Loucy (cell line): ENCODE measurements around the gene CNTNAP2.

ENCODE experiments used
- H2AFZ ChIP-seq: fragments of 200-600 bp; sonication (generic); 2 replicates; pipeline ENCODE4 v1.6.0; 2016; ENCODE audit warnings: antibody characterized with exemption, mild to moderate bottlenecking, low read length, moderate library complexity
- H3F3A ChIP-seq: fragments of 200-600 bp; 2 replicates; pipeline ENCODE4 v1.6.0; 2016; ENCODE audit warnings: antibody characterized with exemption, low read depth, mild to moderate bottlenecking
- H3K27me3 ChIP-seq: fragments of 200-600 bp; sonication (generic); 2 replicates; pipeline ENCODE4 v1.6.1; 2014; ENCODE audit warnings: low read length, mild to moderate bottlenecking; ENCODE audit not compliant: insufficient read depth, poor library complexity, severe bottlenecking
- H3K36me3 ChIP-seq: fragments of 200-600 bp; sonication (generic); 2 replicates; pipeline ENCODE4 v1.6.1; 2016; ENCODE audit warnings: low read length; ENCODE audit not compliant: insufficient read depth
- H3K4me1 ChIP-seq: fragments of 200-600 bp; sonication (generic); 2 replicates; pipeline ENCODE4 v1.5.1; 2014; ENCODE audit warnings: low read length, mild to moderate bottlenecking; ENCODE audit not compliant: insufficient read depth, poor library complexity, severe bottlenecking
- H3K4me2 ChIP-seq: fragments of 200-600 bp; sonication (generic); 2 replicates; pipeline ENCODE4 v1.6.0; 2014; ENCODE audit warnings: antibody characterized with exemption, low read length, low read depth, mild to moderate bottlenecking; ENCODE audit not compliant: poor library complexity, severe bottlenecking
- H3K4me3 ChIP-seq: fragments of 200-600 bp; sonication (generic); 2 replicates; pipeline ENCODE4 v1.5.1; 2014; ENCODE audit warnings: low read length, mild to moderate bottlenecking, mixed read lengths; ENCODE audit not compliant: poor library complexity, severe bottlenecking
- H3K79me2 ChIP-seq: fragments of 200-600 bp; sonication (generic); 2 replicates; pipeline ENCODE4 v1.6.1; 2014; ENCODE audit warnings: low read length; ENCODE audit not compliant: insufficient read depth
- H3K9ac ChIP-seq: fragments of 200-600 bp; sonication (generic); 2 replicates; pipeline ENCODE4 v1.6.0; 2014; ENCODE audit warnings: mild to moderate bottlenecking, low read depth, low read length, moderate library complexity; ENCODE audit not compliant: poor library complexity, severe bottlenecking
- H3K9me2 ChIP-seq: fragments of 200-600 bp; sonication (generic); replicated peaks from 2 replicates; pipeline ENCODE4 v1.6.1; 2016; ENCODE audit warnings: low read depth, low read length, mixed read lengths
- H3K9me3 ChIP-seq: fragments of 200-600 bp; sonication (generic); 2 replicates; pipeline ENCODE4 v1.6.1; 2014; ENCODE audit warnings: mild to moderate bottlenecking, antibody characterized with exemption, low read length, low read depth; ENCODE audit not compliant: insufficient read depth
- H4K20me1 ChIP-seq: fragments of 200-600 bp; sonication (generic); 2 replicates; pipeline ENCODE4 v1.6.0; 2014; ENCODE audit warnings: antibody characterized with exemption, low read length, mild to moderate bottlenecking; ENCODE audit not compliant: insufficient read depth, poor library complexity, severe bottlenecking
- EZH2phosphoT487 ChIP-seq: fragments of 200-600 bp; IDR thresholded peaks from 2 replicates; pipeline ENCODE4 v1.6.1; 2018; ENCODE audit warnings: antibody characterized with exemption, mild to moderate bottlenecking, moderate library complexity, borderline replicate concordance
- TF ChIP-seq, protein P1 (sequence below): fragments of 200-600 bp; sonication (generic); conservative IDR thresholded peaks from 2 replicates; pipeline ENCODE4 v1.5.1; 2014; ENCODE audit warnings: mild to moderate bottlenecking, antibody characterized with exemption, low read length

CNTNAP2 gene

DNA sequence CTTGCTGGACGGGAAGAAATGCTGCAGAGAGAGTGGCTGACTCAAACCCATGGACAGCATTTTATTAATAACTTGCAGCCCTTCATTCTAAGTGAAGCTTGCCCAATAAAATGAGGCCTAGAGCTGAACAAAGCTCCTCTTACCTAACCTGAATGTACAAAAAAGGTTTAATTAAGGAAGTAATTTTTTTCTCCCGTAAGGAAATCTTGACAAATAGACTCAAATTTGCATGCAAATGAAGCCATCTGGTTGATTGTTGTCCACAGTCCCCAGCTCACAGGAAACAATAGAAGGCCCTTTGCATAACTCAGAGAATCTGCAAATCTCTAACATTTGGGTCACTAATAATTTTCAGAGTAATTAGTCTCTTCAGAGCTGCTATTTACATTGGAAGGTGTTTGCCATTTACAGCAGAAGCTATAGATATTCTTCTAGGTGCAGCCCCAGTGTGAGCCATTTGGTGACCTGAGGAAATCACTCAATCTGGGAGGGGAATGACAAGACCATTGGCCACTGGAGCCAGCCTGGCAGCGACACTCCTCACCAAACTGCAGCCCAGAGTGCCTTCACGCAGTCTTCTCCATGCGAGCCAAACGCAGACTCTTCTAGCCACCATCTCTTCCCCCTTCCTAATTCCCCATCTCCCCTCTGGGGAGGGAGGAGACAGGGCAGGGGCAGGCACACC, 1991.0 kb downstream of the CNTNAP2 start:
- Histone ChIP-seq H3K4me1 (no peaks in the 10 kb centered on the region), H3K4me3 (no peak overlapping the region), H3K9me2 (no peaks in the 10 kb centered on the region), H3K9ac (no peak overlapping the region), H4K20me1 (no peaks in the 10 kb centered on the region), H3F3A (no peaks in the 10 kb centered on the region), H3K36me3 (no peaks in the 10 kb centered on the region), H3K9me3 (no peaks in the 10 kb centered on the region), H2AFZ (no peak overlapping the region), H3K79me2 (no peaks in the 10 kb centered on the region), H3K27me3 (no peaks in the 10 kb centered on the region), H3K4me2 (no peak overlapping the region)
- TF ChIP-seq, protein P1, sequence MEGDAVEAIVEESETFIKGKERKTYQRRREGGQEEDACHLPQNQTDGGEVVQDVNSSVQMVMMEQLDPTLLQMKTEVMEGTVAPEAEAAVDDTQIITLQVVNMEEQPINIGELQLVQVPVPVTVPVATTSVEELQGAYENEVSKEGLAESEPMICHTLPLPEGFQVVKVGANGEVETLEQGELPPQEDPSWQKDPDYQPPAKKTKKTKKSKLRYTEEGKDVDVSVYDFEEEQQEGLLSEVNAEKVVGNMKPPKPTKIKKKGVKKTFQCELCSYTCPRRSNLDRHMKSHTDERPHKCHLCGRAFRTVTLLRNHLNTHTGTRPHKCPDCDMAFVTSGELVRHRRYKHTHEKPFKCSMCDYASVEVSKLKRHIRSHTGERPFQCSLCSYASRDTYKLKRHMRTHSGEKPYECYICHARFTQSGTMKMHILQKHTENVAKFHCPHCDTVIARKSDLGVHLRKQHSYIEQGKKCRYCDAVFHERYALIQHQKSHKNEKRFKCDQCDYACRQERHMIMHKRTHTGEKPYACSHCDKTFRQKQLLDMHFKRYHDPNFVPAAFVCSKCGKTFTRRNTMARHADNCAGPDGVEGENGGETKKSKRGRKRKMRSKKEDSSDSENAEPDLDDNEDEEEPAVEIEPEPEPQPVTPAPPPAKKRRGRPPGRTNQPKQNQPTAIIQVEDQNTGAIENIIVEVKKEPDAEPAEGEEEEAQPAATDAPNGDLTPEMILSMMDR = no peak
- TF ChIP-seq EZH2phosphoT487 = no peak

DNA sequence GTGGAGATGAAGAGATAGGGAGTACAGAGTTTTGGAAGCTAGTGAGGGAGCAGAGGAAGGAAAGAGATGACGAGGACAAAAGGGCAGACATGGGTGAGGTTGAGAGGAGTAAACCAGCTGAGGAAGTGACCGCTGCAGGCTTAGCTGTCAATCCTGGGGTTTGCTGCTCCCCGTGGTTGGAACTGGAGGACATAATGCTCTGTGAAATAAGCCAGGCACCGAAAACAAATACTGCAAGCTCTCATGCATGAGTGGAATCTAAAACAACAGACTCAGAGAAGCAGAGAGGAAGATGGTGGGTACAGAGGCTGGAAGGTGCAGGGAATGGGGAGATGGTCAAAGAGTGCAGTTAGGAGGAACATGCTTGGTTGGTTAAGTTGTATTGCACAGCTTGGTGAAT, 1991.8 kb downstream of the CNTNAP2 start:
- H3K9me3 ChIP-seq = no peaks in the 10 kb centered on the region
- H3K79me2 ChIP-seq = no peaks in the 10 kb centered on the region
- no peaks in the 10 kb centered on the region for H3K36me3 ChIP-seq
- H3K9ac ChIP-seq = no peak overlapping the region
- no peaks in the 10 kb centered on the region for H3K9me2 ChIP-seq
- H3K4me3 ChIP-seq = no peak overlapping the region
- no peak overlapping the region for H3K4me2 ChIP-seq
- H3K4me1 ChIP-seq = no peaks in the 10 kb centered on the region
- H4K20me1 ChIP-seq = no peaks in the 10 kb centered on the region
- no peak overlapping the region for H2AFZ ChIP-seq
- H3F3A ChIP-seq = no peaks in the 10 kb centered on the region
- TF ChIP-seq EZH2phosphoT487 = no peak
- TF ChIP-seq, protein P1 = no peak
- H3K27me3 ChIP-seq = no peaks in the 10 kb centered on the region

DNA sequence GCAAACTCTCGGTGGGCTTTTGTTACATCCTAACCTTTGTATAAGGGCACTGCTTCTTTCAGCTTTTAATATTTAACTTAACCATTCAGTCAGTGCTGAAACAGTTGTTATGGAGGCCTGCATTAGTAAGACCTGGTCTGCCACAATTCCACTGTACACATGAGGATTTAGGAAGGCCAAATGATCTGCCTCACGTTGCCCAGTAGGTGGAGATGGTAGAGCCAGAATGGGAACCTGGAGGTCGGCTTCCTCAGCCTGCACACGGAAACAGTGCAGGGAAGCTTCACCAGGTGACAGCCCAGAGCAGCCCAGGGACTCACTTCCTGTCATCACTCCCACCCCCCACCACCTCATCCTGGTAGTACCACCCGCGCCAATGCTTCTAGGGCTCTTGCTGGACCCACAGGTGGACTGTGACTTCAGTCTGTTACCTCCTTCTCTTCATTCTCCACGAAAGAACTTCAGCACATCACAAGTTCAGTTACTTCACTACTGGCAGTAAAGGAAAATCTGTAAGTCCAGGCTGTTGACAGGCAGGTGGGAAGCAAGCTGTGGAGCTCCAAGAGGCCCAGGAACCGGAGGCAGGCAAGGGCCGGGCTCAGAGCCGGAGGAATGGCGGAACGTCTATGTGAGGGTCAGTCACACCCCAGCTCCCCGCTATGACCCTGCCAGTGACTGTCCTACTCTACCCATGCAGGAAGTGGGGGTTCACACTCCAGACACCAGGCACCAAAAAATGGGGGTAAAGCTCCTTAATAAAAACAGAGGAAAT, 1993.7 kb downstream of the CNTNAP2 start:
- H4K20me1 ChIP-seq = no peaks in the 10 kb centered on the region
- H3K36me3 ChIP-seq = no peaks in the 10 kb centered on the region
- no peaks in the 10 kb centered on the region for H3K4me1 ChIP-seq
- no peaks in the 10 kb centered on the region for H3K79me2 ChIP-seq
- H3K9ac ChIP-seq = no peak overlapping the region
- no peak overlapping the region for H3K4me3 ChIP-seq
- no peak for TF ChIP-seq EZH2phosphoT487
- TF ChIP-seq, protein P1 = no peak
- H2AFZ ChIP-seq = no peak overlapping the region
- H3K27me3 ChIP-seq = no peaks in the 10 kb centered on the region
- H3K9me2 ChIP-seq = no peaks in the 10 kb centered on the region
- H3F3A ChIP-seq = no peaks in the 10 kb centered on the region
- no peak overlapping the region for H3K4me2 ChIP-seq
- no peaks in the 10 kb centered on the region for H3K9me3 ChIP-seq
